Endothelial cell of umbilical vein (primary cell): Measurements from ENCODE around the gene TM2D1. TPM values are rescaled to one million over a fixed set of nuclear protein-coding genes. Genes with fewer than 3 reads are reported as not detected.

ENCODE experiments used
- BruUV-seq: library from RNA; stranded (reverse); fragments of 400-500 nt; replicated peaks from 2 replicates; lab custom pipeline; 2021; lab: Mats Ljungman, UMichigan
- CTCF ChIA-PET: fragments of 300-600, 350-600 bp; sonication (Branson Sonifier 250); formaldehyde crosslinking; loops from one replicate; lab custom pipeline; 2021; ENCODE audit warnings: antibody characterized with exemption, inconsistent platforms; lab: Charles Lee
- POLR2A ChIA-PET: fragments of 300-600, 350-600 bp; sonication (Branson Sonifier 250); formaldehyde crosslinking; loops from one replicate; lab custom pipeline; 2021; ENCODE audit warnings: antibody characterized with exemption, inconsistent platforms; lab: Charles Lee
- DNase-seq: peaks from one replicate; pipeline ENCODE4 v3.0.0-alpha.2; 2011; ENCODE audit warnings: low read depth, low spot score
- FAIRE-seq: peaks from 2 replicates; lab custom pipeline; 2011; peaks lifted over from hg19 to GRCh38; lab: Jason Lieb, UNC
- H2AFZ ChIP-seq: 2 replicates; pipeline ENCODE4 v1.6.0; 2012; ENCODE audit warnings: low read depth, low read length, control low read depth, inconsistent platforms
- H3K27ac ChIP-seq: 2 replicates; pipeline ENCODE4 v1.5.1; 2011; ENCODE audit warnings: low read depth, mild to moderate bottlenecking, control low read depth, low read length, moderate library complexity; ENCODE audit not compliant: insufficient read depth
- H3K27me3 ChIP-seq, 2 experiments: 2 replicates each; pipeline versions ENCODE4 v1.6.0 to v1.6.1; 2011; ENCODE audit warnings: low read length in 2 of 2, mixed read lengths in 1 of 2; ENCODE audit not compliant: control insufficient read depth in 2 of 2, insufficient read depth in 2 of 2
- H3K36me3 ChIP-seq, 2 experiments: 2 replicates in 1 of 2; 3 replicates in 1 of 2; pipeline ENCODE4 v1.5.1; 2011; ENCODE audit warnings: low read length in 2 of 2, mild to moderate bottlenecking in 1 of 2, moderate library complexity in 1 of 2; ENCODE audit not compliant: control insufficient read depth in 2 of 2, insufficient read depth in 2 of 2; ENCODE audit errors: extremely low read depth in 1 of 2
- H3K4me1 ChIP-seq: 3 replicates; pipeline ENCODE4 v1.5.1; 2011; ENCODE audit warnings: mild to moderate bottlenecking, low read length; ENCODE audit not compliant: control insufficient read depth, insufficient read depth; ENCODE audit errors: extremely low read depth
- H3K4me2 ChIP-seq: 2 replicates; pipeline ENCODE4 v1.6.1; 2011; ENCODE audit warnings: low read length, control low read depth, mixed read lengths; ENCODE audit not compliant: insufficient read depth
- H3K4me3 ChIP-seq, 3 experiments: fragments of 200-600 bp in 1 of 3; sonication (generic), shearing (Covaris generic) in 1 of 3; replicated peaks in 1 of 3; 2 replicates each; pipeline ENCODE4 v1.5.1; 2011 to 2016; ENCODE audit warnings: control low read depth in 3 of 3, low read length in 3 of 3, mild to moderate bottlenecking in 2 of 3, inconsistent platforms in 1 of 3, low read depth in 1 of 3, moderate library complexity in 1 of 3; ENCODE audit not compliant: insufficient read depth in 1 of 3
- H3K79me2 ChIP-seq: 2 replicates; pipeline ENCODE4 v1.6.0; 2012; ENCODE audit warnings: low read length, inconsistent platforms; ENCODE audit not compliant: control insufficient read depth, insufficient read depth
- H3K9ac ChIP-seq: replicated peaks from 2 replicates; pipeline ENCODE3; 2011; ENCODE audit warnings: low read length, control low read depth; ENCODE audit not compliant: insufficient read depth; ENCODE audit errors: extremely low read depth
- H3K9me1 ChIP-seq: replicated peaks from 3 replicates; pipeline ENCODE4 v1.6.0; 2011; ENCODE audit warnings: mild to moderate bottlenecking, low read length; ENCODE audit not compliant: control insufficient read depth, insufficient read depth; ENCODE audit errors: extremely low read depth
- H3K9me3 ChIP-seq: replicated peaks from 2 replicates; pipeline ENCODE4 v1.5.1; 2012; ENCODE audit warnings: low read length, inconsistent platforms; ENCODE audit not compliant: control insufficient read depth, insufficient read depth
- H4K20me1 ChIP-seq: replicated peaks from 2 replicates; pipeline ENCODE3; 2011; ENCODE audit warnings: mild to moderate bottlenecking, low read length; ENCODE audit not compliant: control insufficient read depth, insufficient read depth; ENCODE audit errors: extremely low read depth
- CTCF ChIP-seq, 2 donors: IDR thresholded peaks; 1 replicate in 1 of 2; 2 replicates in 1 of 2; pipeline ENCODE4 v1.5.1; 2011; ENCODE audit warnings: low read length in 2 of 2, mild to moderate bottlenecking in 2 of 2, moderate library complexity in 2 of 2, control low read depth in 1 of 2, inconsistent platforms in 1 of 2, low read depth in 1 of 2; ENCODE audit not compliant: insufficient read depth in 1 of 2; ENCODE audit errors: extremely low read depth in 1 of 2
- EZH2 ChIP-seq: IDR thresholded peaks from 2 replicates; pipeline ENCODE4 v1.6.1; 2012; ENCODE audit warnings: borderline replicate concordance, low read depth, mild to moderate bottlenecking, moderate library complexity, low read length, inconsistent platforms; ENCODE audit not compliant: severe bottlenecking
- FOS ChIP-seq: IDR thresholded peaks from 2 replicates; pipeline ENCODE4 v1.6.1; 2011; ENCODE audit warnings: mild to moderate bottlenecking, low read length, moderate library complexity, borderline replicate concordance; ENCODE audit not compliant: insufficient read depth
- GATA2 ChIP-seq: IDR thresholded peaks from 2 replicates; pipeline ENCODE4 v1.7.0; 2011; ENCODE audit warnings: low read depth, mild to moderate bottlenecking, moderate library complexity, mixed read lengths, low read length; ENCODE audit not compliant: insufficient read length, insufficient read depth
- JUN ChIP-seq: IDR thresholded peaks from 2 replicates; pipeline ENCODE4 v1.6.1; 2011; ENCODE audit warnings: borderline replicate concordance, low read depth; ENCODE audit not compliant: insufficient read length, insufficient read depth
- MAX ChIP-seq: IDR thresholded peaks from 2 replicates; pipeline ENCODE4 v1.6.1; 2011; ENCODE audit not compliant: insufficient read depth, insufficient read length
- MYC ChIP-seq: IDR thresholded peaks from one replicate; pipeline ENCODE4 v1.6.1; 2011; ENCODE audit warnings: mild to moderate bottlenecking, low read depth, low read length
- POLR2A ChIP-seq: IDR thresholded peaks from 2 replicates; pipeline ENCODE4 v1.6.1; 2012; ENCODE audit warnings: low read depth, mild to moderate bottlenecking, control low read depth, low read length
- POLR2AphosphoS5 ChIP-seq: IDR thresholded peaks from 2 replicates; pipeline ENCODE4 v1.6.1; 2012; ENCODE audit warnings: low read depth, mild to moderate bottlenecking, control low read depth, low read length, moderate library complexity; ENCODE audit not compliant: insufficient read depth
- dilution Hi-C: fragments of 300-500 bp; cut with MboI; formaldehyde crosslinking; loops from one replicate; pipeline ENCODE4 v1.15.0; 2019; ENCODE audit warnings: low sequenced_read_pairs; ENCODE audit not compliant: extremely low pct_ligation_motif_present
- intact Hi-C: fragments of 100-400 bp; cut with micrococcal nuclease; formaldehyde crosslinking; loops from one replicate; pipeline ENCODE4 v1.10.0; 2022
- polyA plus RNA-seq, 4 experiments: library from polyadenylated mRNA; depleted of rRNA in 3 of 4; stranded (reverse) in 3 of 4; unstranded in 1 of 4; fragments of >200 nt; gene quantifications; 2 replicates each; pipeline versions ENCODE4 v1.2.1 to v1.2.3, GENCODE V29; 2011 to 2012; ENCODE audit warnings: missing spikeins in 1 of 4
- total RNA-seq: library from RNA; stranded (reverse); gene quantifications from 2 replicates; pipeline ENCODE4 v1.2.3, GENCODE V29; 2021

Gene TM2D1
- total and polyA plus RNA-seq, 2 donors (not counting 3 experiments of a cell fraction or from before 2014, with no cell fraction given), result 37.5 to 50.0 TPM

DNA sequence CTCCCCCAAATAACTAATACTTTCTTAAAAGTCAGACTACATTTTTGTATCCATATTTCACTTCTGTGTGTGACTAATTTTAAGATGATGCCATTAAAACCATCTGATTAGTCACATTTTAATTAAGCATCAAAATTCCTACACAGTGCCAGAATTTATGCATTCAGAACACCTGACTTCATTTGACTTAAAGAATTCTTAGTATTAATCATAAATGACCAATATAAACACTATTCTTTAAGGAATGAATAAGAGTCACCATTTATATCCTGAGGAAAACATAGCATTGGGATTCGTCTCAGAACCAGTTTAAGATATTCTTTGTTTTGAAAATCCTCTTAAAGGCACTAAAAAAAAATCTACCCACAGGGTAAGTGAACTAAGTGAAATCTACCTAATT, 37.0 kb downstream of the TM2D1 start:
- no peaks in the 10 kb centered on the region for H3K79me2 ChIP-seq

More for the DNA sequence above, 37.0 kb downstream of the TM2D1 start:
- Histone ChIP-seq H3K9me3 (no peaks in the 10 kb centered on the region), H3K4me2 (no peak overlapping the region), H3K27me3 (no peaks in the 10 kb centered on the region), H3K4me3 (no peak overlapping the region), H3K36me3 (peaks cover 0 to 5% of the 10 kb centered on the region in 2 experiments), H3K27ac (no peak overlapping the region), H2AFZ (no peak overlapping the region), H4K20me1 (no peaks in the 10 kb centered on the region), H3K9me1 (no peaks in the 10 kb centered on the region), H3K4me1 (no peaks in the 10 kb centered on the region), H3K9ac (no peak overlapping the region)
- no peak for FAIRE-seq
- DNase-seq, result peak; percentile 7
- intact Hi-C loops (no loop called here), dilution Hi-C loops (no loop called here)
- no TSS peak for BruUV-seq
- ChIA-PET POLR2A (no interaction called here), CTCF (no interaction called here)
- no peak for TF ChIP-seq POLR2A
- no peak for TF ChIP-seq CTCF (IDR thresholded peaks at IDR 0.05; ENCODE audit: extremely low read depth in 1 of 2, insufficient read depth in 1 of 2, low read depth in 1 of 2, low read length in 2 of 2)
- TF ChIP-seq FOS, result no peak
- TF ChIP-seq GATA2, result no peak
- TF ChIP-seq EZH2, result no peak
- no peak for TF ChIP-seq MYC
- TF ChIP-seq MAX, result no peak
- TF ChIP-seq JUN, result no peak
- TF ChIP-seq POLR2AphosphoS5, result no peak
